PC-9 (cell line): ENCODE measurements around the gene TCP11. TPM values are rescaled to one million over a fixed set of nuclear protein-coding genes. Genes with fewer than 3 reads are reported as not detected.

Source experiments
- BruUV-seq: library from RNA; stranded (reverse); fragments of 400-500 nt; replicated peaks from 2 replicates; lab custom pipeline; 2021; lab: Mats Ljungman, UMichigan
- CTCF ChIA-PET: fragments of 300-600 bp; sonication (Branson Sonifier 250); formaldehyde crosslinking; loops from one replicate; lab custom pipeline; 2022; ENCODE audit warnings: antibody characterized with exemption; lab: Charles Lee
- POLR2A ChIA-PET: fragments of 300-600 bp; sonication (Branson Sonifier 250); formaldehyde crosslinking; loops from one replicate; lab custom pipeline; 2022; ENCODE audit warnings: antibody characterized with exemption; ENCODE audit not compliant: unreplicated experiment; lab: Charles Lee
- DNase-seq, 2 experiments: peaks; one replicate each; pipeline versions ENCODE4 v3.0.0 to v3.0.0-alpha.2; 2015 to 2022; ENCODE audit warnings: mixed read lengths in 1 of 2
- H2AFZ ChIP-seq: fragments of 200-600 bp; sonication (generic); 2 replicates; pipeline ENCODE4 v1.8.1; 2017; ENCODE audit warnings: antibody characterized with exemption
- H3F3A ChIP-seq: fragments of 200-600 bp; sonication (generic); 2 replicates; pipeline ENCODE4 v1.8.1; 2017; ENCODE audit warnings: antibody characterized with exemption, mild to moderate bottlenecking, low read depth; ENCODE audit not compliant: insufficient read depth
- H3K27ac ChIP-seq: fragments of 200-600 bp; sonication (generic); 2 replicates; pipeline ENCODE4 v1.6.1; 2016; ENCODE audit warnings: mixed run types
- H3K27me3 ChIP-seq: fragments of 200-600 bp; sonication (generic); 2 replicates; pipeline ENCODE4 v1.6.1; 2016; ENCODE audit warnings: low read depth, mixed run types; ENCODE audit not compliant: insufficient read depth
- H3K36me3 ChIP-seq: fragments of 200-600 bp; sonication (generic); 2 replicates; pipeline ENCODE4 v1.6.1; 2016; ENCODE audit warnings: low read depth, mixed run types
- H3K4me1 ChIP-seq: fragments of 200-600 bp; sonication (generic); replicated peaks from 2 replicates; pipeline ENCODE4 v1.6.1; 2016; ENCODE audit warnings: mixed run types; ENCODE audit not compliant: insufficient read depth
- H3K4me2 ChIP-seq: fragments of 200-600 bp; sonication (generic); 2 replicates; pipeline ENCODE4 v1.6.1; 2017; ENCODE audit warnings: mixed run types
- H3K4me3 ChIP-seq: fragments of 200-600 bp; sonication (generic); 2 replicates; pipeline ENCODE4 v1.6.1; 2016; ENCODE audit warnings: mixed run types
- H3K79me2 ChIP-seq: fragments of 200-600 bp; sonication (generic); 2 replicates; pipeline ENCODE4 v1.6.1; 2017; ENCODE audit warnings: low read depth, mixed run types
- H3K9me2 ChIP-seq: fragments of 200-600 bp; sonication (generic); 2 replicates; pipeline ENCODE4 v1.8.1; 2017; ENCODE audit warnings: mild to moderate bottlenecking; ENCODE audit not compliant: insufficient read depth
- H3K9me3 ChIP-seq: fragments of 200-600 bp; sonication (generic); 2 replicates; pipeline ENCODE4 v1.8.1; 2016; ENCODE audit warnings: low read depth; ENCODE audit not compliant: insufficient read depth
- H4K20me1 ChIP-seq: fragments of 200-600 bp; sonication (generic); 2 replicates; pipeline ENCODE4 v1.8.1; 2017; ENCODE audit not compliant: insufficient read depth
- CTCF ChIP-seq: fragments of 200-600 bp; sonication (generic); conservative IDR thresholded peaks from 2 replicates; pipeline ENCODE4 v1.6.1; 2017; ENCODE audit warnings: mixed run types, antibody characterized with exemption, mild to moderate bottlenecking, moderate library complexity
- EZH2 ChIP-seq: fragments of 200-600 bp; sonication (generic); IDR thresholded peaks from 2 replicates; pipeline ENCODE4 v1.8.0; 2017; ENCODE audit warnings: antibody characterized with exemption, low read depth
- intact Hi-C: fragments of 100-400 bp; cut with micrococcal nuclease; formaldehyde crosslinking; loops from one replicate; pipeline ENCODE4 v1.10.0; 2022; ENCODE audit not compliant: unreplicated experiment
- total RNA-seq: library from RNA; stranded (reverse); gene quantifications from 2 replicates; pipeline ENCODE4 v1.2.3, GENCODE V29; 2021

TCP11 gene
- total RNA-seq, 1 experiment from 2014 or later, result not detected

GRCh38 chr6:35081426-35081851 lies 59.7 kb downstream of the TCP11 start:
- TF ChIP-seq EZH2 (no peak), CTCF (no peak)
- no peak overlapping the region for H3K27ac ChIP-seq
- H3K4me3 ChIP-seq, result no peak overlapping the region
- ChIA-PET CTCF (no interaction called here), POLR2A (no interaction called here)
- H3K27me3 ChIP-seq, result no peaks in the 10 kb centered on the region
- intact Hi-C loops, result no loop called here
- H3K4me1 ChIP-seq, result no peaks in the 10 kb centered on the region
- no peaks in the 10 kb centered on the region for H3K36me3 ChIP-seq
- H2AFZ ChIP-seq, result no peak overlapping the region
- no peak overlapping the region for H3K4me2 ChIP-seq
- DNase-seq, result no peak
- no TSS peak for BruUV-seq
- H3F3A ChIP-seq, result no peaks in the 10 kb centered on the region
- no peaks in the 10 kb centered on the region for H3K79me2 ChIP-seq
- H4K20me1 ChIP-seq, result 0 out of 2 replicates have a peak, but pooled peaks cover 2% of the 10 kb centered on the region
- H3K9me2 ChIP-seq, result no peaks in the 10 kb centered on the region
- H3K9me3 ChIP-seq, result no peaks in the 10 kb centered on the region

GRCh38 chr6:35080821-35081425 lies 60.2 kb downstream of the TCP11 start:
- no peak for DNase-seq
- H3K4me2 ChIP-seq, result no peak overlapping the region
- H3K27me3 ChIP-seq, result no peaks in the 10 kb centered on the region
- intact Hi-C loops, result no loop called here
- no peak for TF ChIP-seq EZH2
- no peak for TF ChIP-seq CTCF
- no peaks in the 10 kb centered on the region for H3K79me2 ChIP-seq
- no peak overlapping the region for H3K27ac ChIP-seq
- no peaks in the 10 kb centered on the region for H3K36me3 ChIP-seq
- H4K20me1 ChIP-seq, result 0 out of 2 replicates have a peak, but pooled peaks cover 2% of the 10 kb centered on the region
- POLR2A ChIA-PET, result no interaction called here
- no peaks in the 10 kb centered on the region for H3K9me3 ChIP-seq
- no peak overlapping the region for H2AFZ ChIP-seq
- CTCF ChIA-PET, result no interaction called here
- H3K4me3 ChIP-seq, result no peak overlapping the region
- H3K4me1 ChIP-seq, result no peaks in the 10 kb centered on the region
- H3K9me2 ChIP-seq, result no peaks in the 10 kb centered on the region
- H3F3A ChIP-seq, result no peaks in the 10 kb centered on the region
- no TSS peak for BruUV-seq

GRCh38 chr6:35080016-35080680 lies 61.0 kb downstream of the TCP11 start:
- H3K4me1 ChIP-seq, result no peaks in the 10 kb centered on the region
- H3F3A ChIP-seq, result no peaks in the 10 kb centered on the region
- H3K36me3 ChIP-seq, result no peaks in the 10 kb centered on the region
- no peak overlapping the region for H2AFZ ChIP-seq
- no peaks in the 10 kb centered on the region for H3K79me2 ChIP-seq
- ChIA-PET CTCF (no interaction called here), POLR2A (no interaction called here)
- intact Hi-C loops, result no loop called here
- H3K4me3 ChIP-seq, result no peak overlapping the region
- no peak for DNase-seq
- H3K9me3 ChIP-seq, result no peaks in the 10 kb centered on the region
- no peak overlapping the region for H3K27ac ChIP-seq
- no peaks in the 10 kb centered on the region for H3K27me3 ChIP-seq
- H3K9me2 ChIP-seq, result no peaks in the 10 kb centered on the region
- BruUV-seq, result no TSS peak
- H4K20me1 ChIP-seq, result 0 out of 2 replicates have a peak, but pooled peaks cover 1% of the 10 kb centered on the region
- TF ChIP-seq CTCF (no peak), EZH2 (no peak)
- no peak overlapping the region for H3K4me2 ChIP-seq
